ENCODE data around the gene PPP2R1A.

- TF ChIP-seq CTCF (conservative IDR thresholded peaks at IDR 0.05), result no peak
- TF ChIP-seq EZH2 (IDR thresholded peaks at IDR 0.05; ENCODE audit: low read depth), result no peak
Measured at GRCh38 chr19:52234406-52234805, 44.6 kb downstream of the PPP2R1A start.
